ENCODE measurements around the gene CC2D1A.
"Not testable (repeated sequence)": the region's sequence is repeated elsewhere in the genome, so short reads cannot be mapped to it uniquely, and the experiment has no call there.

The CC2D1A gene

DNA sequence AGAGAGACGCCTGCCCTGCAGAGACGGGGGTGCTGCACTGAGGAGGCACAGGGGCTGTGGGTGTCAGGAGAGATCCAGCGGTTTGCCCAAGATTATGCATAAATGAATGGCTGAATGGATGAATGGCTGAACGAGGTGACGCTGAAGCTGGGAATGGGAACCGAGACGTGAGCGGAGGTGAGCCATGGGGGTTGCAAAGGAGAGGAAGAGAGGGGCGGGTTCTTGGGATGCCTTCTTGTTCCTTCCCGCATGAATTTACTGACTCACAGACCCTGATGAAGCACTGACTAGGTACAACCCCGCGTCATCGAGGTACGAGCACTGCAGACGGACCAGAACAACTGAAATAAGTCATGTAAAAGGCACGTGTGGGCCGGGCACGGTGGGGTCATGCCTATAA lies 63.0 kb downstream of the CC2D1A start:
- TF ChIP-seq, protein P1, sequence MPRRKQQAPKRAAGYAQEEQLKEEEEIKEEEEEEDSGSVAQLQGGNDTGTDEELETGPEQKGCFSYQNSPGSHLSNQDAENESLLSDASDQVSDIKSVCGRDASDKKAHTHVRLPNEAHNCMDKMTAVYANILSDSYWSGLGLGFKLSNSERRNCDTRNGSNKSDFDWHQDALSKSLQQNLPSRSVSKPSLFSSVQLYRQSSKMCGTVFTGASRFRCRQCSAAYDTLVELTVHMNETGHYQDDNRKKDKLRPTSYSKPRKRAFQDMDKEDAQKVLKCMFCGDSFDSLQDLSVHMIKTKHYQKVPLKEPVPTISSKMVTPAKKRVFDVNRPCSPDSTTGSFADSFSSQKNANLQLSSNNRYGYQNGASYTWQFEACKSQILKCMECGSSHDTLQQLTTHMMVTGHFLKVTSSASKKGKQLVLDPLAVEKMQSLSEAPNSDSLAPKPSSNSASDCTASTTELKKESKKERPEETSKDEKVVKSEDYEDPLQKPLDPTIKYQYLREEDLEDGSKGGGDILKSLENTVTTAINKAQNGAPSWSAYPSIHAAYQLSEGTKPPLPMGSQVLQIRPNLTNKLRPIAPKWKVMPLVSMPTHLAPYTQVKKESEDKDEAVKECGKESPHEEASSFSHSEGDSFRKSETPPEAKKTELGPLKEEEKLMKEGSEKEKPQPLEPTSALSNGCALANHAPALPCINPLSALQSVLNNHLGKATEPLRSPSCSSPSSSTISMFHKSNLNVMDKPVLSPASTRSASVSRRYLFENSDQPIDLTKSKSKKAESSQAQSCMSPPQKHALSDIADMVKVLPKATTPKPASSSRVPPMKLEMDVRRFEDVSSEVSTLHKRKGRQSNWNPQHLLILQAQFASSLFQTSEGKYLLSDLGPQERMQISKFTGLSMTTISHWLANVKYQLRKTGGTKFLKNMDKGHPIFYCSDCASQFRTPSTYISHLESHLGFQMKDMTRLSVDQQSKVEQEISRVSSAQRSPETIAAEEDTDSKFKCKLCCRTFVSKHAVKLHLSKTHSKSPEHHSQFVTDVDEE (CRISPR knock-in tag; IDR thresholded peaks at IDR 0.05), result no peak
- TF ChIP-seq ZNF565 (CRISPR knock-in tag; conservative IDR thresholded peaks at IDR 0.05; ENCODE audit: low read depth) (no peak), PPARA (CRISPR knock-in tag; IDR thresholded peaks at IDR 0.05; ENCODE audit: borderline replicate concordance) (no peak), ZFP3 (CRISPR knock-in tag; IDR thresholded peaks at IDR 0.05) (no peak), ZNF70 (CRISPR knock-in tag; IDR thresholded peaks at IDR 0.05) (no peak), CSDC2 (CRISPR knock-in tag; IDR thresholded peaks at IDR 0.05) (no peak), TCF4 (CRISPR knock-in tag; IDR thresholded peaks at IDR 0.05; ENCODE audit: borderline replicate concordance) (no peak), ZC3H10 (CRISPR knock-in tag; IDR thresholded peaks at IDR 0.05) (no peak), GLIS3 (CRISPR knock-in tag; IDR thresholded peaks at IDR 0.05) (no peak), SNAI2 (CRISPR knock-in tag; IDR thresholded peaks at IDR 0.05) (no peak), ZNF8 (CRISPR knock-in tag; IDR thresholded peaks at IDR 0.05) (no peak), ARNTL (CRISPR knock-in tag; IDR thresholded peaks at IDR 0.05; ENCODE audit: borderline replicate concordance, low read depth) (no peak), ZFP30 (CRISPR knock-in tag; IDR thresholded peaks at IDR 0.05) (no peak), TOX (CRISPR knock-in tag; IDR thresholded peaks at IDR 0.05; ENCODE audit: borderline replicate concordance) (no peak), ESRRG (CRISPR knock-in tag; IDR thresholded peaks at IDR 0.05) (no peak), BACH2 (CRISPR knock-in tag; IDR thresholded peaks at IDR 0.05; ENCODE audit: borderline replicate concordance) (no peak)
- TF ChIP-seq, protein P2, sequence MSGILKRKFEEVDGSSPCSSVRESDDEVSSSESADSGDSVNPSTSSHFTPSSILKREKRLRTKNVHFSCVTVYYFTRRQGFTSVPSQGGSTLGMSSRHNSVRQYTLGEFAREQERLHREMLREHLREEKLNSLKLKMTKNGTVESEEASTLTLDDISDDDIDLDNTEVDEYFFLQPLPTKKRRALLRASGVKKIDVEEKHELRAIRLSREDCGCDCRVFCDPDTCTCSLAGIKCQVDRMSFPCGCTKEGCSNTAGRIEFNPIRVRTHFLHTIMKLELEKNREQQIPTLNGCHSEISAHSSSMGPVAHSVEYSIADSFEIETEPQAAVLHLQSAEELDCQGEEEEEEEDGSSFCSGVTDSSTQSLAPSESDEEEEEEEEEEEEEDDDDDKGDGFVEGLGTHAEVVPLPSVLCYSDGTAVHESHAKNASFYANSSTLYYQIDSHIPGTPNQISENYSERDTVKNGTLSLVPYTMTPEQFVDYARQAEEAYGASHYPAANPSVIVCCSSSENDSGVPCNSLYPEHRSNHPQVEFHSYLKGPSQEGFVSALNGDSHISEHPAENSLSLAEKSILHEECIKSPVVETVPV (CRISPR knock-in tag; IDR thresholded peaks at IDR 0.05), result no peak
- TF ChIP-seq, protein P3, sequence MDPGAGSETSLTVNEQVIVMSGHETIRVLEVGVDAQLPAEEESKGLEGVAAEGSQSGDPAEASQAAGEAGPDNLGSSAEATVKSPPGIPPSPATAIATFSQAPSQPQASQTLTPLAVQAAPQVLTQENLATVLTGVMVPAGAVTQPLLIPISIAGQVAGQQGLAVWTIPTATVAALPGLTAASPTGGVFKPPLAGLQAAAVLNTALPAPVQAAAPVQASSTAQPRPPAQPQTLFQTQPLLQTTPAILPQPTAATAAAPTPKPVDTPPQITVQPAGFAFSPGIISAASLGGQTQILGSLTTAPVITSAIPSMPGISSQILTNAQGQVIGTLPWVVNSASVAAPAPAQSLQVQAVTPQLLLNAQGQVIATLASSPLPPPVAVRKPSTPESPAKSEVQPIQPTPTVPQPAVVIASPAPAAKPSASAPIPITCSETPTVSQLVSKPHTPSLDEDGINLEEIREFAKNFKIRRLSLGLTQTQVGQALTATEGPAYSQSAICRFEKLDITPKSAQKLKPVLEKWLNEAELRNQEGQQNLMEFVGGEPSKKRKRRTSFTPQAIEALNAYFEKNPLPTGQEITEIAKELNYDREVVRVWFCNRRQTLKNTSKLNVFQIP (CRISPR knock-in tag; IDR thresholded peaks at IDR 0.05; ENCODE audit: borderline replicate concordance, low read depth), result no peak
- TF ChIP-seq, protein P4, sequence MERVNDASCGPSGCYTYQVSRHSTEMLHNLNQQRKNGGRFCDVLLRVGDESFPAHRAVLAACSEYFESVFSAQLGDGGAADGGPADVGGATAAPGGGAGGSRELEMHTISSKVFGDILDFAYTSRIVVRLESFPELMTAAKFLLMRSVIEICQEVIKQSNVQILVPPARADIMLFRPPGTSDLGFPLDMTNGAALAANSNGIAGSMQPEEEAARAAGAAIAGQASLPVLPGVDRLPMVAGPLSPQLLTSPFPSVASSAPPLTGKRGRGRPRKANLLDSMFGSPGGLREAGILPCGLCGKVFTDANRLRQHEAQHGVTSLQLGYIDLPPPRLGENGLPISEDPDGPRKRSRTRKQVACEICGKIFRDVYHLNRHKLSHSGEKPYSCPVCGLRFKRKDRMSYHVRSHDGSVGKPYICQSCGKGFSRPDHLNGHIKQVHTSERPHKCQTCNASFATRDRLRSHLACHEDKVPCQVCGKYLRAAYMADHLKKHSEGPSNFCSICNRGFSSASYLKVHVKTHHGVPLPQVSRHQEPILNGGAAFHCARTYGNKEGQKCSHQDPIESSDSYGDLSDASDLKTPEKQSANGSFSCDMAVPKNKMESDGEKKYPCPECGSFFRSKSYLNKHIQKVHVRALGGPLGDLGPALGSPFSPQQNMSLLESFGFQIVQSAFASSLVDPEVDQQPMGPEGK (CRISPR knock-in tag; IDR thresholded peaks at IDR 0.05; ENCODE audit: borderline replicate concordance), result no peak
- no peak for ATAC-seq

DNA sequence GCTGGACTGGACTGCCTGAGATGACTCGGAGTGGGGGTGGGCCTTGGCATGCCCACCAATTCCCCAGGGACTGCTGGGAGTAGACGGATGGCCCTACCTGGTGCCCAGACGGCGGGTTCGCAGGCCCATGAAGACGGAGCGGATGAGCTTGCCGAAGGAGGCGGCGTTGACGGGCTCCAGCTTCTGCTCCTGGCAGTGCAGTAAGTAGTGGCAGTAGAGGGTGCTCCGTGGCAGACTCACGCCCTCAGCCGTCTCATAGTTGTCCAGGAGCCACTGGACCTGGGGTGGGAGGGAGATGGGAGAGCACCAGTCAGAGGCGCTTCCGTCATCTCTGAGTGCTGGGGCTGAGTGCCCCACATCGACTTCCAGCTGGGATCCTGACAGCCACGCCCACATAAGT lies 63.9 kb downstream of the CC2D1A start:
- TF ChIP-seq ARNTL (CRISPR knock-in tag; IDR thresholded peaks at IDR 0.05; ENCODE audit: borderline replicate concordance, low read depth) (no peak), ZFP3 (CRISPR knock-in tag; IDR thresholded peaks at IDR 0.05) (no peak), ISL1 (CRISPR knock-in tag; IDR thresholded peaks at IDR 0.05) (no peak), CSDC2 (CRISPR knock-in tag; IDR thresholded peaks at IDR 0.05) (no peak), ESRRG (CRISPR knock-in tag; IDR thresholded peaks at IDR 0.05) (no peak), ZNF8 (CRISPR knock-in tag; IDR thresholded peaks at IDR 0.05) (no peak), RARB (CRISPR knock-in tag; IDR thresholded peaks at IDR 0.05) (no peak), ZC3H10 (CRISPR knock-in tag; IDR thresholded peaks at IDR 0.05) (no peak), ZFP30 (CRISPR knock-in tag; IDR thresholded peaks at IDR 0.05) (no peak)
- TF ChIP-seq, protein P5, sequence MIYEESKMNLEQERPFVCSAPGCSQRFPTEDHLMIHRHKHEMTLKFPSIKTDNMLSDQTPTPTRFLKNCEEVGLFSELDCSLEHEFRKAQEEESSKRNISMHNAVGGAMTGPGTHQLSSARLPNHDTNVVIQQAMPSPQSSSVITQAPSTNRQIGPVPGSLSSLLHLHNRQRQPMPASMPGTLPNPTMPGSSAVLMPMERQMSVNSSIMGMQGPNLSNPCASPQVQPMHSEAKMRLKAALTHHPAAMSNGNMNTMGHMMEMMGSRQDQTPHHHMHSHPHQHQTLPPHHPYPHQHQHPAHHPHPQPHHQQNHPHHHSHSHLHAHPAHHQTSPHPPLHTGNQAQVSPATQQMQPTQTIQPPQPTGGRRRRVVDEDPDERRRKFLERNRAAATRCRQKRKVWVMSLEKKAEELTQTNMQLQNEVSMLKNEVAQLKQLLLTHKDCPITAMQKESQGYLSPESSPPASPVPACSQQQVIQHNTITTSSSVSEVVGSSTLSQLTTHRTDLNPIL (CRISPR knock-in tag; IDR thresholded peaks at IDR 0.05; ENCODE audit: low read depth), result no peak
- TF ChIP-seq, protein P3 (CRISPR knock-in tag; IDR thresholded peaks at IDR 0.05; ENCODE audit: borderline replicate concordance, low read depth), result no peak
- TF ChIP-seq, protein P2 (CRISPR knock-in tag; IDR thresholded peaks at IDR 0.05), result no peak
- TF ChIP-seq, protein P4 (CRISPR knock-in tag; IDR thresholded peaks at IDR 0.05; ENCODE audit: borderline replicate concordance), result no peak
- ATAC-seq, result no peak

DNA sequence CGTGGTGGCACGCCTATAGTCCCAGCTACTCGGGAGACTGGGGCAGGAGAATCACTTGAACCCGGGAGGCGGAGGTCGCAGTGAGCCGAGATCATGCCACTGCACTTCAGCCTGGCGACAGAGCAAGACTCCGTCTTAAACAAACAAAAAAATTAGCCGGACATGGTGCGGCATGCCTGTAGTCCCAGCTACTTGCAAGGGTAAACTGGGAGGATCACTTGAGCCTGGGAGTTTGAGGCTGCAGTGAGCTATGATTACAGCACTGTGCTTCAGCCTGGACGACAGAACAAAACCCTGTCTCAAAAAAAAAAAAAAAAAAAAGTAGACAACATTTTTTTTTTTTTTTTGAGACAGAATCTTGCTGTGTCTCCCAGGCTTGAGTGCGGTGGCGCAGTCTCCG lies 65.9 kb downstream of the CC2D1A start:
- ATAC-seq, result not testable (repeated sequence)
